Measurements from ENCODE around the gene SART1.

DNA sequence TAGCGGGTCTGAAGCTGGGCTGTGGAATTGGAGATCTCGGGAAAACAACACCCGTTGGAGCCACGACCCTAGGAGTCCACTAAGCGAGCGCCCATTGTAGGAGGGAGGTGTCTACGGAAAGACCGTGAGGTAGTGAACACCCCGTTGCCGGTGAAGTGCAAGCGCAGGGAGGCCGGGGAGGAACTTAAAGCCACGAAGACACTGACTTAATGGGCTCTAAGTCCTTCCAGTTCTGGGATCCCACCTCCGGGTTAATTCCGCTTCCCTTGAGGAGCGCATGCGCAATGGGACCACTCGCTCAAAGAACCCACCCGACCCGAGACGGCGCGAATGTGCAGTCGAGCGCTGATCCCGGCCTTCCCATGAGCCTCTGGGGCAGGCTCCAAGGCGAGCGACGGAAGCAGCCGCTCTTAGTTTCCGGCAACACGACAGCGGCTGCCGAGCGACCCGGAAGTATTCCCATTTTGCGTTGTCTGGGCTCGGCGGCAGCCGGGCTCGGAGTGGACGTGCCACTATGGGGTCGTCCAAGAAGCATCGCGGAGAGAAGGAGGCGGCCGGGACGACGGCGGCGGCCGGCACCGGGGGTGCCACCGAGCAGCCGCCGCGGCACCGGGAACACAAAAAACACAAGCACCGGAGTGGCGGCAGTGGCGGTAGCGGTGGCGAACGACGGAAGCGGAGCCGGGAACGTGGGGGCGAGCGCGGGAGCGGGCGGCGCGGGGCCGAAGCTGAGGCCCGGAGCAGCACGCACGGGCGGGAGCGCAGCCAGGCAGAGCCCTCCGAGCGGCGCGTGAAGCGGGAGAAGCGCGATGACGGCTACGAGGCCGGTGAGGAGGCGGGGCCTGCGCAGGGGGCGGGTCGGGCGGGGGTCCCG, at the start of gene SART1:
- TF ChIP-seq, protein P1, sequence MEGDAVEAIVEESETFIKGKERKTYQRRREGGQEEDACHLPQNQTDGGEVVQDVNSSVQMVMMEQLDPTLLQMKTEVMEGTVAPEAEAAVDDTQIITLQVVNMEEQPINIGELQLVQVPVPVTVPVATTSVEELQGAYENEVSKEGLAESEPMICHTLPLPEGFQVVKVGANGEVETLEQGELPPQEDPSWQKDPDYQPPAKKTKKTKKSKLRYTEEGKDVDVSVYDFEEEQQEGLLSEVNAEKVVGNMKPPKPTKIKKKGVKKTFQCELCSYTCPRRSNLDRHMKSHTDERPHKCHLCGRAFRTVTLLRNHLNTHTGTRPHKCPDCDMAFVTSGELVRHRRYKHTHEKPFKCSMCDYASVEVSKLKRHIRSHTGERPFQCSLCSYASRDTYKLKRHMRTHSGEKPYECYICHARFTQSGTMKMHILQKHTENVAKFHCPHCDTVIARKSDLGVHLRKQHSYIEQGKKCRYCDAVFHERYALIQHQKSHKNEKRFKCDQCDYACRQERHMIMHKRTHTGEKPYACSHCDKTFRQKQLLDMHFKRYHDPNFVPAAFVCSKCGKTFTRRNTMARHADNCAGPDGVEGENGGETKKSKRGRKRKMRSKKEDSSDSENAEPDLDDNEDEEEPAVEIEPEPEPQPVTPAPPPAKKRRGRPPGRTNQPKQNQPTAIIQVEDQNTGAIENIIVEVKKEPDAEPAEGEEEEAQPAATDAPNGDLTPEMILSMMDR (IDR thresholded peaks at IDR 0.05 in 8 of 11, conservative IDR thresholded peaks at IDR 0.05 in 3 of 11), result peak in 3 of 11 experiments; percentile 11 to 36 (median 15)
- TF ChIP-seq POLR2AphosphoS5 (IDR thresholded peaks at IDR 0.05) (peak; percentile 95 to 97 (median 95)), POLR2A (IDR thresholded peaks at IDR 0.05) (peak in 1 of 3 donors; percentile 51)

Measured in spleen (tissue), 7 donors.